ENCODE data around the gene PRPF19. TPM values are rescaled to one million over a fixed set of nuclear protein-coding genes. Genes with fewer than 3 reads are reported as not detected.

The PRPF19 gene
- total and polyA plus RNA-seq, 9 of the 15 experiments (the other 6 are each of a cell fraction or from before 2014, with no cell fraction given) = 9.4 to 212 (median 73.2) TPM

DNA sequence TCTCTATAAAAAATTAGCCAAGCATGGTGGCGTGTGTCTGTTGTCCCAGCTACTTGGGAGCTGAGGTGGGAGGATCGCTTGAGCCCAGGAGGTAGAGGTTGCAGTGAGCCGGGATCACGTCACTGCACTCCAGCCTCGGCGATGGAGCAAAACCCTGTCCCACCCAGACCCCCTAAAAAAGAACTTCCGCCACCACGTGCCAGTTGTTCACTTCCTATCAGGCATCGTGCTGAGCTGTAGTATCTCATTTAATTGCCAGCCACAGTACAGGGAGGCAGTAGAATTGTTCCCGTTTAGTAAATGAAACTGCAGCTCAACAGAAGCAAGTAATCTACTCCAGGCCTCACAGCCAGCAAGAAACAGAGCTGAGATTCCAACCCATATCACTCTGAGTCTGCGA lies 14.9 kb upstream of the PRPF19 start:
- Histone ChIP-seq H3K4me2 (ENCODE audit: insufficient read depth, low read length) (no peak overlapping the region), H3K9me1 (ENCODE audit: control insufficient read depth, insufficient read depth, low read length) (no peaks in the 10 kb centered on the region), H3K4me1 (replicated peaks in 1 of 2; ENCODE audit: control insufficient read depth in 2 of 2, insufficient read depth in 2 of 2, low read length in 2 of 2) (peaks cover 7 to 22% of the 10 kb centered on the region in 2 experiments; a peak in 4 of 5 replicates), H4K20me1 (replicated peaks; ENCODE audit: control insufficient read depth, insufficient read depth, low read length) (peaks cover 5% of the 10 kb centered on the region; the same call in 1 of the 2 replicates), H3K9ac (ENCODE audit: insufficient read depth in 1 of 2, low read depth in 2 of 2, low read length in 2 of 2) (no peak overlapping the region), H3K9me3 (replicated peaks; ENCODE audit: control insufficient read depth, insufficient read depth, low read depth, low read length) (no peaks in the 10 kb centered on the region), H2AFZ (ENCODE audit: low read depth, low read length) (no peak overlapping the region), H3K79me2 (ENCODE audit: control insufficient read depth, insufficient read depth, low read length) (peaks cover 29% of the 10 kb centered on the region; the same call in 2 of the 3 replicates), H3K27me3 (ENCODE audit: control insufficient read depth in 2 of 2, insufficient read depth in 2 of 2, low read length in 2 of 2) (peaks cover 17 to 19% of the 10 kb centered on the region in 2 experiments), H3K4me3 (no peak overlapping the region), H3K27ac (ENCODE audit: extremely low read depth, low read depth, low read length) (no peak overlapping the region), H3K36me3 (ENCODE audit: control insufficient read depth, insufficient read depth, low read length) (peaks cover 54% of the 10 kb centered on the region)
- intact Hi-C loops (cut with micrococcal nuclease) = no loop called here
- no peak for DNase-seq (ENCODE audit: extremely low read depth in 1 of 4, low spot score in 3 of 4)
- ChIA-PET POLR2A (interaction anchor here (0.5 to 1.5 kb wide), 2 partner anchors 8 to 62 kb away, joined by 4 to 5 read pairs; partner anchors contain the start of gene TMEM109), CTCF (ENCODE audit: low intra/inter-chr PET ratio) (no interaction called here)
- 83% methylated on average over 9 of the region's 11 CpGs for WGBS (ENCODE audit: insufficient coverage, low coverage, missing lambda C conversion rate)
- no peak for TF ChIP-seq RBM34 (IDR thresholded peaks at IDR 0.05; ENCODE audit: borderline replicate concordance, insufficient read depth, low read length)
- TF ChIP-seq, protein P1, sequence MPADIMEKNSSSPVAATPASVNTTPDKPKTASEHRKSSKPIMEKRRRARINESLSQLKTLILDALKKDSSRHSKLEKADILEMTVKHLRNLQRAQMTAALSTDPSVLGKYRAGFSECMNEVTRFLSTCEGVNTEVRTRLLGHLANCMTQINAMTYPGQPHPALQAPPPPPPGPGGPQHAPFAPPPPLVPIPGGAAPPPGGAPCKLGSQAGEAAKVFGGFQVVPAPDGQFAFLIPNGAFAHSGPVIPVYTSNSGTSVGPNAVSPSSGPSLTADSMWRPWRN (IDR thresholded peaks at IDR 0.05; ENCODE audit: low read depth) = no peak
- in situ Hi-C loops (cut with MboI) = no loop called here
- FAIRE-seq = no peak
- no peak for ATAC-seq
- BruUV-seq (replicated peaks) = no TSS peak

DNA sequence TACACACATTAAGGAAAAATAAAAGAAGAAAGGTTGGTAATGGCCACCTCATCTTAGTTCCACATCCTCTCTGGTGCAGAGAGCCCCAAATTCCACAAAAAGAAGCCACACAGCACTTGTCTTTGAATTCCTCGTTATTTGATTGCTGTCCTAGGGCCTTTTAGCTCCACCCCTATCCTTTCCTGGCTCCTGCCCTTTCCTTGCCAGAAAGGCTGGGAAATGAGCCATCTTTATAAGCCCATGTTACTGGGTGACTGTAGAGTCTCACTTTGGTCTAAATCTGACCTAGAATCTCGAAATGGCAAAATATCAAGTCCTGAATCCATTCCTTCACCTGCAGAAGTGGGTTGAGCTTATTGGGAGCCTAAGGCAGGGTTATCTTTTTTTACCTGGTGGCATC lies 13.6 kb upstream of the PRPF19 start:
- H3K4me3 ChIP-seq = no peak overlapping the region
- TF ChIP-seq TBP (optimal IDR thresholded peaks at IDR 0.05; ENCODE audit: low read depth, low read length) = no peak
- TF ChIP-seq ZNF263 (CRISPR knock-in tag; IDR thresholded peaks at IDR 0.05; ENCODE audit: borderline replicate concordance) = no peak
- TF ChIP-seq RCOR1 (IDR thresholded peaks at IDR 0.05; ENCODE audit: borderline replicate concordance in 1 of 2, low read depth in 2 of 2, low read length in 2 of 2) = no peak
- no peak for TF ChIP-seq CBX3 (IDR thresholded peaks at IDR 0.05; ENCODE audit: borderline replicate concordance in 1 of 2, low read length in 2 of 2)
- TF ChIP-seq ZNF586 (CRISPR knock-in tag; conservative IDR thresholded peaks at IDR 0.05) = no peak
- TF ChIP-seq NR3C1 (CRISPR knock-in tag; IDR thresholded peaks at IDR 0.05) = no peak
- TF ChIP-seq POLR3A (IDR thresholded peaks at IDR 0.05; ENCODE audit: borderline replicate concordance, extremely low read depth, insufficient read depth, insufficient read length) = no peak
- TF ChIP-seq RFX5 (IDR thresholded peaks at IDR 0.05; ENCODE audit: low read depth, low read length) = no peak
- TF ChIP-seq, protein P2, sequence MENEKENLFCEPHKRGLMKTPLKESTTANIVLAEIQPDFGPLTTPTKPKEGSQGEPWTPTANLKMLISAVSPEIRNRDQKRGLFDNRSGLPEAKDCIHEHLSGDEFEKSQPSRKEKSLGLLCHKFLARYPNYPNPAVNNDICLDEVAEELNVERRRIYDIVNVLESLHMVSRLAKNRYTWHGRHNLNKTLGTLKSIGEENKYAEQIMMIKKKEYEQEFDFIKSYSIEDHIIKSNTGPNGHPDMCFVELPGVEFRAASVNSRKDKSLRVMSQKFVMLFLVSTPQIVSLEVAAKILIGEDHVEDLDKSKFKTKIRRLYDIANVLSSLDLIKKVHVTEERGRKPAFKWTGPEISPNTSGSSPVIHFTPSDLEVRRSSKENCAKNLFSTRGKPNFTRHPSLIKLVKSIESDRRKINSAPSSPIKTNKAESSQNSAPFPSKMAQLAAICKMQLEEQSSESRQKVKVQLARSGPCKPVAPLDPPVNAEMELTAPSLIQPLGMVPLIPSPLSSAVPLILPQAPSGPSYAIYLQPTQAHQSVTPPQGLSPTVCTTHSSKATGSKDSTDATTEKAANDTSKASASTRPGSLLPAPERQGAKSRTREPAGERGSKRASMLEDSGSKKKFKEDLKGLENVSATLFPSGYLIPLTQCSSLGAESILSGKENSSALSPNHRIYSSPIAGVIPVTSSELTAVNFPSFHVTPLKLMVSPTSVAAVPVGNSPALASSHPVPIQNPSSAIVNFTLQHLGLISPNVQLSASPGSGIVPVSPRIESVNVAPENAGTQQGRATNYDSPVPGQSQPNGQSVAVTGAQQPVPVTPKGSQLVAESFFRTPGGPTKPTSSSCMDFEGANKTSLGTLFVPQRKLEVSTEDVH (IDR thresholded peaks at IDR 0.05; ENCODE audit: low read depth, partially characterized antibody) = no peak
- TF ChIP-seq ATF1 (CRISPR knock-in tag; IDR thresholded peaks at IDR 0.05) = no peak
- TF ChIP-seq ATF1 (tag; IDR thresholded peaks at IDR 0.05) = no peak
- no peak for TF ChIP-seq NRF1 (conservative IDR thresholded peaks at IDR 0.05 in 1 of 2, IDR thresholded peaks at IDR 0.05 in 1 of 2)

More for the DNA sequence above, 13.6 kb upstream of the PRPF19 start:
- peaks cover 5% of the 10 kb centered on the region; the same call in 1 of the 2 replicates for H4K20me1 ChIP-seq (replicated peaks; ENCODE audit: control insufficient read depth, insufficient read depth, low read length)
- ATAC-seq (no peak), DNase-seq (ENCODE audit: extremely low read depth in 1 of 4, low spot score in 3 of 4) (no peak), FAIRE-seq (no peak)
- no peak overlapping the region for H3K27ac ChIP-seq (ENCODE audit: extremely low read depth, low read depth, low read length)
- peaks cover 42% of the 10 kb centered on the region for H3K79me2 ChIP-seq (ENCODE audit: control insufficient read depth, insufficient read depth, low read length)
- CTCF ChIA-PET (ENCODE audit: low intra/inter-chr PET ratio) = no interaction called here
- H3K9me3 ChIP-seq (replicated peaks; ENCODE audit: control insufficient read depth, insufficient read depth, low read depth, low read length) = no peaks in the 10 kb centered on the region
- H3K27me3 ChIP-seq (ENCODE audit: control insufficient read depth in 2 of 2, insufficient read depth in 2 of 2, low read length in 2 of 2) = peaks cover 4 to 6% of the 10 kb centered on the region in 2 experiments; a peak in 3 of 5 replicates
- H3K9ac ChIP-seq (ENCODE audit: insufficient read depth in 1 of 2, low read depth in 2 of 2, low read length in 2 of 2) = no peak overlapping the region
- POLR2A ChIA-PET = no interaction called here
- peaks cover 10 to 25% of the 10 kb centered on the region in 2 experiments; a peak in 4 of 5 replicates for H3K4me1 ChIP-seq (replicated peaks in 1 of 2; ENCODE audit: control insufficient read depth in 2 of 2, insufficient read depth in 2 of 2, low read length in 2 of 2)
- no peak overlapping the region for H3K4me2 ChIP-seq (ENCODE audit: insufficient read depth, low read length)
- WGBS (ENCODE audit: insufficient coverage, low coverage, missing lambda C conversion rate) = 63% methylated on average over 2 of the region's 2 CpGs
- no peaks in the 10 kb centered on the region for H3K9me1 ChIP-seq (ENCODE audit: control insufficient read depth, insufficient read depth, low read length)
- in situ Hi-C loops (cut with MboI) = no loop called here
- intact Hi-C loops (cut with micrococcal nuclease) = no loop called here
- no TSS peak for BruUV-seq (replicated peaks)
- no peak overlapping the region for H2AFZ ChIP-seq (ENCODE audit: low read depth, low read length)
- peaks cover 60% of the 10 kb centered on the region for H3K36me3 ChIP-seq (ENCODE audit: control insufficient read depth, insufficient read depth, low read length)
